Transverse colon (tissue), 4 donors: ENCODE data around the gene LACC1.

ENCODE experiments used
- CTCF ChIP-seq, 5 experiments: fragments of 200-600 bp in 3 of 5; fragments of 450-650 bp in 2 of 5; sonication (generic) in 3 of 5; IDR thresholded peaks; 1 replicate in 2 of 5; 2 replicates in 3 of 5; pipeline ENCODE4 v1.5.1; 2016 to 2017; ENCODE audit warnings: antibody characterized with exemption in 5 of 5, inconsistent platforms in 3 of 5, mild to moderate bottlenecking in 2 of 5, moderate library complexity in 1 of 5
- POLR2A ChIP-seq: fragments of 450-650 bp; IDR thresholded peaks from one replicate; pipeline ENCODE4 v1.6.1; 2016; ENCODE audit warnings: antibody characterized with exemption, mild to moderate bottlenecking, moderate library complexity
- POLR2AphosphoS5 ChIP-seq, 3 donors: sonication (generic); formaldehyde crosslinking; IDR thresholded peaks; one replicate each; pipeline ENCODE4 v1.6.1; 2016; ENCODE audit warnings: antibody characterized with exemption in 3 of 3

GRCh38 chr13:43910856-43911255 lies 31.2 kb downstream of the LACC1 start:
- TF ChIP-seq CTCF (IDR thresholded peaks at IDR 0.05) (no peak), POLR2A (no peak), POLR2AphosphoS5 (IDR thresholded peaks at IDR 0.05) (no peak)
